CD4-positive, alpha-beta T cell treated with Interferon gamma for 1 hour (primary cell): Measurements from ENCODE around the gene IQCM.

Experiments used
- DNase-seq: peaks from one replicate; pipeline ENCODE4 v3.0.0-alpha.2; 2020

IQCM gene

GRCh38 chr4:149768477-149768876, 47.2 kb downstream of the IQCM start:
- no peak for DNase-seq

DNA sequence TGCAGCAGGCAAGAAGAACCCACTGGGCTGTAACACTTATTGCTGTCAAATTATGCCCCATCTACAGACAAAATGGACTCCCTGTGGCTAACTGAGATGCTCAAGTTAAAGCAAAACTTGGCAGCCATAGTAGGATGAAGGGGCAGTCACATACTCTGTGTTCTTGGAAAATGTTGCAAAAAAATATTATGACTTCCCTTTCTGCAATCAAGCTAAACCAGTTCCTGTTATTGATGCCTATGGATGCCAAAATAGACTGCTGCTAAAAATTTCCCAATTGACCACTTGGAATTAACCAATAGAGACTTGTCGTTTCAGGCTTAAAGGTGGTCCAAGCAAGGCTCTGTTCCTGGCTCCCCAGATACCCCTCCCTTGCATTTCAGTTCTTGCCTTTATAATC, 49.5 kb downstream of the IQCM start:
- DNase-seq, result no peak

- no peak for DNase-seq
Observed at GRCh38 chr4:149765630-149766029, 50.0 kb downstream of the IQCM start.

DNA sequence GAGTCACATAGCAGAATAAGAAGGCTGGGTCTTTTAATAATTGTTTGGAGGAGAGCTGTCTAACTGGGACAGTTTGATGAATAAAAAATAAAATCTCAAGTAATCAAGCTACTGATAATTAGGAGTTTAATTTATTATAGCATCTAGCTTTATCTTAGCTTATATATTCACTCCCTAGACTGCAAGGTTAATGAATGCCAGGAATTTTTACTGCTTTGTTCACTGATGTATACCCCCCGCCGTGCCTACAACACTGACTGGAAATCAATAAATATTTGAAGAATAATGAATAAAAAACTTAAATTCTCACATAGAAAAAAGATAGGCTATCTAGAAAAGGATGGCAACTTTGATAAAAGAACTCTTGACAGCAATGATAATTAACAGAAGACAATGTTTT, 59.7 kb downstream of the IQCM start:
- DNase-seq, result no peak

DNA sequence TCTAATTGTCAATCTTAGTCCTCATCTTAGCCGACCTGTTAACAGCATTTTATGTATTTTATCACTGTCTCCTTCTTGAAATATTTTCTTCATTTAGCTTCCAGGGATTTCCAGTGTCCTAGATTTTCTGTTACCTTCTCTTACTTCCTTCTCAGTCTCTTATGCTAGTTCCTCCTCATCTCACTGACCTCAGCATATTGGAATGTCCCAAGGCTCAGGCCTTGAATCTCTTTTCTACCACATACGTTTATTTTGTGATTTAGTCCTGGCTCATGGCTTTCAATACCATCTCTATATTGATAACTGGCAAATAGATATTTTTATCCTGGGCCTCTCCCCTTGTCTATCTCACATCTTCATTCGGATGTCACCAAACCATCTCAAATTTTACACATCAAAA, 61.1 kb downstream of the IQCM start:
- DNase-seq, result no peak

DNA sequence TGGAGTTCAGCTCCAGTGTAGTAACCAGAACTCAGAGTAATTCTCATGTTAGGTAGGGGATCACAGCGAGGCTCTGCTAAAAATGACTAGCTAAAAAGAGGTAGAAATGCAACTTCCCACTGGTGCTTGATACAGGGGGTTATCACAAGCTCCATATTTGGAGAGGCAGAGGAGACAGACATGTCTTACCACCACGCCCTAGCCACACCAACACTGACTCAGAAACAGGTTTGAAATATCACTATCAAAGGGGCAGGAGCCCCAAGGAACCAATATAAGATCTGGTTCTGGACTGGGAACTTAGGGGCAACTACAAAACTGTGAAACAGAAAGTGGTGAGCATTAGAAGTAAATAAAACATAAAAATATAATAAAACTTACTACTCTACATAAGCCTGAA, 62.9 kb downstream of the IQCM start:
- DNase-seq, result no peak

DNA sequence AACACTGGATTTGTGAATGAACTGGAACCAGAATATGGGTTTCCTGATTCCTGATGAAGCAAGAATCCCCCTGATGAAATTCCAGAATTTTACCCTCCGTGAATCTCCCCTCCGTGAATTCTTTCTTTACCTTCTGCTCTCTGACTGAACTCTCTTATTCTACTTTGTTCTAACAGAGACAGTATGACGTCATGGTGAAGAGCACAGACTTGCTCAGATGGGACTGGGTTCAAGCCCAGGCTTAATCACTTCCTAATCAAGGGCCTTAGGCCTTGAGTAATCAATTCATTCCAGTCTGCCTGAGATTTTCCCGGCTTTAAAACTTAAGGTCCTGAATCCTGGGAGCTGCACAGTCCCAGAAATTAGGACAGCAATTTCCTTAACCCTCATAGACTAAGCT, 64.5 kb downstream of the IQCM start:
- DNase-seq, result no peak

DNA sequence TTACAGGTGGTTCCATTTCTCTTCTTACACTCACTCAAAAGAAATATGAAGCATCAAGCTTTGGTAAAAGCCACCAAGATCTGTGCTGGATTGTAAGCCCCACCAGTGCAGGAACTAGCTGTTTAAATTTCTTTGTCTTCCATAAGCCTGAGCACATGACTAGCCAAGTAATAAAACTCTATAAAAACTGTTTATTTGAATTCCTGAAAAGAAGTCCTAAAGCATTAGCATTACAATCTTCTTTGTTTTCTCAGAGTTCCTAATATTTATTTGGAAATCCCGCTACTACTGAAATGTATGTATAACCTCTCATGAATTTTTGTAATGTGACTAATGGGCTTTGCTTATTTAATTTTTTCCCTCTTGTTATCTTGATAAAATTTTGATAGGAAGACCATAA, 65.9 kb downstream of the IQCM start:
- no peak for DNase-seq

- DNase-seq, result no peak
Observed at GRCh38 chr4:149747646-149748045, 68.0 kb downstream of the IQCM start.

DNA sequence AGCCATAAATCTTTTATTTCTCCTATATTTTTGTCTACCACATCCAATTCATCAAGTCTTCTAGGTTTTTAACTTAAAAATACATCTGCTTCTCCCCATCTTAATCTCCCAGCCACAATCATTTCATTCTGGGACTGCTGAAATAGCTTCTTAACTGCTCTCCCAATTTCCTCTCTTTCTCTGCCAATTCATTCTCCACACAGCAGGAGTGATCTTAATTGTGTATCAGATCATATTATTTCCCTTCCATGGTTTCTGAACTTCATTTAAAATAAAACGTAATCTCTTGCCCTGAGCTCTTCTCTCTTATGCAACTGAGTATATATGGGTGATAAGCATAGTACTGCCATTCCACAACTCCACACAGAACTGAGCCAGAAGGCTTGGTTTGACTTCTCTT, 69.4 kb downstream of the IQCM start:
- DNase-seq, result no peak

DNA sequence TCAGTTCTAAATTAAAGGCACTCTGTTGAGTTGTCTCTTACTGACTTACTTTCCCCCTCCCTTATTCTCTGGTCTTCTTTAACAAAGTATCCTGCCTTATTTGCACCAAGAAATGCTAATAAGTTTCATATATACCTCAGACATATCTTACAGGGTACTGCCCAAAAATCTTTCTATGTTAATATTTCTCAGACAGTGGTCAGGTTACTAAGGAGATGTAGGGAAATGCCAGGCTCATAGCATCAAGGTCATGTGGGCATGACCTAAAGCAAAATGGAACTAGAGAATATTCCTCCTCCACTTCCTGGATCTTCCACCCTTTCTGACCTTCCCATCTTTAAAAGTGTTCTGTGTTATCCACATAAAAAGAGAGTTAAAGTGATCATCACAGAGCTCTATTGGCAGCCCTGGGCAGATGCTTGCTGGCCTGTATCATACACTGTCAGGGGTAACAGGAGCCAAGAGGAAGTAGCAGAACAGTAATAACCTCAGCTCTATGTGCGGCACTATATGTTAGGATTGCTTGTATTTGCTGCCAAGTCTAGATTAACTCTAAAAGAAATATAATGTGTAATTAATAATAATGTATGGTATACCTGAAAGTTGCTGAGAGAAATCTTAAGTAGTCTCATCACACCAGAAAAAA, 74.3 kb downstream of the IQCM start:
- no peak for DNase-seq

DNA sequence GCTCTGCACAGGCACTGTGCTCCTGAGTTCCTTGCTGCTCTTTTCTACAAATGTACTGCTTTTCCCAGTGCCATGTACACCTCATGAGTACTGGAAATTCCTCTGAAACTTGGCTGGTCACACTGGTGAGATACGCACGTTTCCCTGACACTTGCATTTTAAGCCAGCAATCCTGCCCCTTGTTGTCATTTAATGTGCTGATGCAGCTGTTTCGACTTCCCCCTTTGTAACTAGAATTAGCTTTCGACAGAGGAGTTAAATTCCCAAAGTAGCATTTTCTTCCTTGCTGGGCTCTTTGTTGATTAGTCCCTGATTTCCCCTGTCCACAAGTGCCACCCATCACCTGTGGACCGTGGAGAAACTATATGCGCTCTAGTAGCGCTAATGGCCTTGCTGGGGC, 77.5 kb downstream of the IQCM start:
- no peak for DNase-seq

- no peak for DNase-seq
Observed at GRCh38 chr4:149735796-149736195, 79.8 kb downstream of the IQCM start.

GRCh38 chr4:149728444-149728843, 87.2 kb downstream of the IQCM start:
- DNase-seq, result no peak

DNA sequence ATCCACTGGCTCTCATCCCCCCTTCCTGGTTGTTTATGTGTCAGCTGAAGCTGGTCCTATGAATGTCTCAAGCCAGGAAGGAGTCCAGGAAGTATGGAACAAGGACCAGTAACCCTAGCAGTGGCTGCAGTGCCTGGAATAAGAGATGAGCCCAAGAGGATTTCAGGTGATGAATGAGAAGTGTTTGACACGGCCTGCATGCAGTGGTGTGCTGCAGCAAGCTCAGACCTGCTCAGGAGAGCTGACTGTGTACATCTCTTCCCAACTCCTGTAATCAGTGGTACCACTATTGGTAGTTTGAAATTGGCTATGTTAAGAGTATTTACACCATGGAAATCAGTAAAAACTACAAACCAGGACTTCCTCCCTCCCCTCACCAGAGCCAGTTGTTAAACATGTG, 88.0 kb downstream of the IQCM start:
- DNase-seq, result no peak

DNA sequence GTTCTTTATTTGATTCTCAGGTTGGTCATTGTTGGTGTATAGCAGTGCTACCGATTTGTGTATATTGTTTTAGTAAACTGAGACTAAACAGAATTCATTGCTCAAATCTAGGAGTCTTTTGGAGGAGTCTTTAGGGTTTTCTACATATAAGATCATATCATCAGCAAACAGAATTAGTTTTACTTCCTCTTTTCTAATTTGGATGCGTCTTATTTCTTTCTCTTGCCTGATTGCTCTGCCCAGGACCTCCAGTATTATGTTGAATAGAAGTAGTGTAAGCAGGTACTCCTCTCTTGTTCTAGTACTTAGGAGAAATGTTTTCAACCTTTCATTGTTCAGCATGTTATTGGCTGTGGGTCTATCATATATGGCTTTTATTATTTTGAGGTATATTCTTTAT, 92.6 kb downstream of the IQCM start:
- DNase-seq, result no peak

GRCh38 chr4:149719806-149720205, 95.8 kb downstream of the IQCM start:
- DNase-seq, result no peak

GRCh38 chr4:149719357-149719756, 96.3 kb downstream of the IQCM start:
- DNase-seq, result no peak

GRCh38 chr4:149718500-149718899, 97.1 kb downstream of the IQCM start:
- no peak for DNase-seq

- no peak for DNase-seq
Observed at GRCh38 chr4:149716728-149717127, 98.9 kb downstream of the IQCM start.

- DNase-seq, result no peak
Observed at GRCh38 chr4:149715822-149716585, 99.6 kb downstream of the IQCM start.

GRCh38 chr4:149713031-149713430, 102.6 kb downstream of the IQCM start:
- no peak for DNase-seq

GRCh38 chr4:149711593-149712365, 103.9 kb downstream of the IQCM start:
- DNase-seq, result no peak

- no peak for DNase-seq
Observed at GRCh38 chr4:149709640-149710039, 106.0 kb downstream of the IQCM start.
